A549 (cell line): ENCODE data around the gene MLLT3.

ENCODE experiments used
- BHLHE40 ChIP-seq: IDR thresholded peaks from 2 replicates; pipeline ENCODE4 v1.6.1; 2012; ENCODE audit warnings: low read depth, low read length, inconsistent platforms
- POLR2AphosphoS2 ChIP-seq: conservative IDR thresholded peaks from 2 replicates; pipeline ENCODE4 v1.6.1; 2012; ENCODE audit warnings: low read length, improper control_type of control experiment, inconsistent platforms
- TP53 ChIP-seq: fragments of 250-450 bp; sonication (Bioruptor Pico); IDR thresholded peaks from 2 replicates; pipeline ENCODE4 v1.5.0; 2021; ENCODE audit warnings: mild to moderate bottlenecking, moderate library complexity
- TF ChIP-seq, protein P1 (sequence below): fragments of >200 bp; sonication (Bioruptor Twin); formaldehyde crosslinking; IDR thresholded peaks from 3 replicates; pipeline ENCODE4 v1.5.1; 2016
- TF ChIP-seq, protein P2 (sequence below): fragments of 200-600 bp; sonication (generic); IDR thresholded peaks from 2 replicates; pipeline ENCODE4 v1.6.1; 2016; ENCODE audit warnings: antibody characterized with exemption, mild to moderate bottlenecking, moderate library complexity
- TF ChIP-seq, protein P3 (sequence below): fragments of 450-650 bp; IDR thresholded peaks from 2 replicates; pipeline ENCODE4 v1.6.1; 2014; ENCODE audit warnings: antibody characterized with exemption
- TF ChIP-seq, protein P4 (sequence below): IDR thresholded peaks from 2 replicates; pipeline ENCODE4 v1.6.1; 2012

DNA sequence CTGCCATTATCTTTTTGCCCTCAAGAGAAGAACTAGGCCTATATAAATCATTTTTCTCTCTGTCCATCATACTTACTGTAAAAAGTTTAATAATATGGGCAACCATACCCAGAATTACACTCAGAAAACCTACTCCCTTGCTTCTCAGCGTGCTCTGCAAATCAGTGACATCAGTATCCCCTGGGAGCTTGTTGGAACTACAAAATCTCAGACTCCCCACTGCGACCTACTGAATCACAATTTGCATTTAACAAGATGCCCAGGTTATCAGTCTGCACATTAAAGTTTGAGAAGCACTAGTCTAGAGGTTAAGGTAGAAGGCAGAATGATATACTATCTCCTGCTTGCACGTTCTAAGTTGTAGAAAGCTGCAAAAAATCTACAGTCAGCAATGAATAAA is 127.2 kb downstream of the MLLT3 start:
- TF ChIP-seq, protein P1, sequence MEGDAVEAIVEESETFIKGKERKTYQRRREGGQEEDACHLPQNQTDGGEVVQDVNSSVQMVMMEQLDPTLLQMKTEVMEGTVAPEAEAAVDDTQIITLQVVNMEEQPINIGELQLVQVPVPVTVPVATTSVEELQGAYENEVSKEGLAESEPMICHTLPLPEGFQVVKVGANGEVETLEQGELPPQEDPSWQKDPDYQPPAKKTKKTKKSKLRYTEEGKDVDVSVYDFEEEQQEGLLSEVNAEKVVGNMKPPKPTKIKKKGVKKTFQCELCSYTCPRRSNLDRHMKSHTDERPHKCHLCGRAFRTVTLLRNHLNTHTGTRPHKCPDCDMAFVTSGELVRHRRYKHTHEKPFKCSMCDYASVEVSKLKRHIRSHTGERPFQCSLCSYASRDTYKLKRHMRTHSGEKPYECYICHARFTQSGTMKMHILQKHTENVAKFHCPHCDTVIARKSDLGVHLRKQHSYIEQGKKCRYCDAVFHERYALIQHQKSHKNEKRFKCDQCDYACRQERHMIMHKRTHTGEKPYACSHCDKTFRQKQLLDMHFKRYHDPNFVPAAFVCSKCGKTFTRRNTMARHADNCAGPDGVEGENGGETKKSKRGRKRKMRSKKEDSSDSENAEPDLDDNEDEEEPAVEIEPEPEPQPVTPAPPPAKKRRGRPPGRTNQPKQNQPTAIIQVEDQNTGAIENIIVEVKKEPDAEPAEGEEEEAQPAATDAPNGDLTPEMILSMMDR, result no peak
- TF ChIP-seq TP53 (CRISPR knock-in tag) (no peak), POLR2AphosphoS2 (no peak), BHLHE40 (no peak)
- TF ChIP-seq, protein P2, sequence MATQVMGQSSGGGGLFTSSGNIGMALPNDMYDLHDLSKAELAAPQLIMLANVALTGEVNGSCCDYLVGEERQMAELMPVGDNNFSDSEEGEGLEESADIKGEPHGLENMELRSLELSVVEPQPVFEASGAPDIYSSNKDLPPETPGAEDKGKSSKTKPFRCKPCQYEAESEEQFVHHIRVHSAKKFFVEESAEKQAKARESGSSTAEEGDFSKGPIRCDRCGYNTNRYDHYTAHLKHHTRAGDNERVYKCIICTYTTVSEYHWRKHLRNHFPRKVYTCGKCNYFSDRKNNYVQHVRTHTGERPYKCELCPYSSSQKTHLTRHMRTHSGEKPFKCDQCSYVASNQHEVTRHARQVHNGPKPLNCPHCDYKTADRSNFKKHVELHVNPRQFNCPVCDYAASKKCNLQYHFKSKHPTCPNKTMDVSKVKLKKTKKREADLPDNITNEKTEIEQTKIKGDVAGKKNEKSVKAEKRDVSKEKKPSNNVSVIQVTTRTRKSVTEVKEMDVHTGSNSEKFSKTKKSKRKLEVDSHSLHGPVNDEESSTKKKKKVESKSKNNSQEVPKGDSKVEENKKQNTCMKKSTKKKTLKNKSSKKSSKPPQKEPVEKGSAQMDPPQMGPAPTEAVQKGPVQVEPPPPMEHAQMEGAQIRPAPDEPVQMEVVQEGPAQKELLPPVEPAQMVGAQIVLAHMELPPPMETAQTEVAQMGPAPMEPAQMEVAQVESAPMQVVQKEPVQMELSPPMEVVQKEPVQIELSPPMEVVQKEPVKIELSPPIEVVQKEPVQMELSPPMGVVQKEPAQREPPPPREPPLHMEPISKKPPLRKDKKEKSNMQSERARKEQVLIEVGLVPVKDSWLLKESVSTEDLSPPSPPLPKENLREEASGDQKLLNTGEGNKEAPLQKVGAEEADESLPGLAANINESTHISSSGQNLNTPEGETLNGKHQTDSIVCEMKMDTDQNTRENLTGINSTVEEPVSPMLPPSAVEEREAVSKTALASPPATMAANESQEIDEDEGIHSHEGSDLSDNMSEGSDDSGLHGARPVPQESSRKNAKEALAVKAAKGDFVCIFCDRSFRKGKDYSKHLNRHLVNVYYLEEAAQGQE, result no peak
- TF ChIP-seq, protein P3, sequence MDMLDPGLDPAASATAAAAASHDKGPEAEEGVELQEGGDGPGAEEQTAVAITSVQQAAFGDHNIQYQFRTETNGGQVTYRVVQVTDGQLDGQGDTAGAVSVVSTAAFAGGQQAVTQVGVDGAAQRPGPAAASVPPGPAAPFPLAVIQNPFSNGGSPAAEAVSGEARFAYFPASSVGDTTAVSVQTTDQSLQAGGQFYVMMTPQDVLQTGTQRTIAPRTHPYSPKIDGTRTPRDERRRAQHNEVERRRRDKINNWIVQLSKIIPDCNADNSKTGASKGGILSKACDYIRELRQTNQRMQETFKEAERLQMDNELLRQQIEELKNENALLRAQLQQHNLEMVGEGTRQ, result no peak
- TF ChIP-seq, protein P4, sequence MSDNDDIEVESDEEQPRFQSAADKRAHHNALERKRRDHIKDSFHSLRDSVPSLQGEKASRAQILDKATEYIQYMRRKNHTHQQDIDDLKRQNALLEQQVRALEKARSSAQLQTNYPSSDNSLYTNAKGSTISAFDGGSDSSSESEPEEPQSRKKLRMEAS, result no peak
